Esophagus muscularis mucosa (tissue), 4 donors: ENCODE results near the gene C9orf43.

Experiments used
- CTCF ChIP-seq, 3 experiments: fragments of 200-600 bp in 2 of 3; fragments of 450-650 bp in 1 of 3; sonication (generic) in 2 of 3; IDR thresholded peaks; one replicate each; pipeline ENCODE4 v1.5.1; 2017 to 2019; ENCODE audit warnings: antibody characterized with exemption in 3 of 3, mild to moderate bottlenecking in 2 of 3, moderate library complexity in 1 of 3
- EP300 ChIP-seq: sonication (generic); formaldehyde crosslinking; IDR thresholded peaks from one replicate; pipeline ENCODE4 v1.6.1; 2017; ENCODE audit warnings: antibody characterized with exemption
- POLR2A ChIP-seq: fragments of 450-650 bp; IDR thresholded peaks from one replicate; pipeline ENCODE4 v1.6.1; 2017; ENCODE audit warnings: antibody characterized with exemption, moderate library complexity, mild to moderate bottlenecking, low read depth
- POLR2AphosphoS5 ChIP-seq, 2 donors: sonication (generic); formaldehyde crosslinking; IDR thresholded peaks; one replicate each; pipeline ENCODE4 v1.6.1; 2017; ENCODE audit warnings: antibody characterized with exemption in 2 of 2

GRCh38 chr9:113461943-113462342, 51.4 kb downstream of the C9orf43 start:
- TF ChIP-seq CTCF (IDR thresholded peaks at IDR 0.05) (no peak), POLR2A (no peak), POLR2AphosphoS5 (IDR thresholded peaks at IDR 0.05) (no peak), EP300 (no peak)
